Skeletal muscle tissue (tissue), 4 donors: ENCODE results near the gene KCNMA1. TPM values are rescaled to one million over a fixed set of nuclear protein-coding genes. Genes with fewer than 3 reads are reported as not detected.

Source experiments
- H3K27ac ChIP-seq: one replicate; pipeline ENCODE4 v1.7.0; 2013; ENCODE audit warnings: mild to moderate bottlenecking, low read depth, low read length, inconsistent platforms
- H3K27me3 ChIP-seq, 3 donors: one replicate each; pipeline ENCODE4 v1.7.0; 2013; ENCODE audit warnings: low read length in 3 of 3; ENCODE audit not compliant: control insufficient read depth in 3 of 3, insufficient read depth in 3 of 3
- H3K36me3 ChIP-seq, 3 donors: one replicate each; pipeline ENCODE4 v1.7.0; 2013; ENCODE audit warnings: low read length in 3 of 3; ENCODE audit not compliant: control insufficient read depth in 3 of 3, insufficient read depth in 3 of 3
- H3K4me1 ChIP-seq, 3 donors: one replicate each; pipeline ENCODE4 v1.7.0; 2013; ENCODE audit warnings: low read length in 3 of 3, mild to moderate bottlenecking in 3 of 3; ENCODE audit not compliant: control insufficient read depth in 3 of 3, insufficient read depth in 3 of 3
- H3K4me3 ChIP-seq, 3 donors: one replicate each; pipeline ENCODE4 v1.7.0; 2013; ENCODE audit warnings: low read length in 3 of 3
- H3K9ac ChIP-seq, 3 donors: one replicate each; pipeline ENCODE4 v1.7.0; 2013; ENCODE audit warnings: low read length in 3 of 3, mild to moderate bottlenecking in 3 of 3, moderate library complexity in 2 of 3, low read depth in 1 of 3
- H3K9me3 ChIP-seq, 3 donors: one replicate each; pipeline ENCODE4 v1.7.0; 2013; ENCODE audit warnings: low read length in 3 of 3; ENCODE audit not compliant: control insufficient read depth in 3 of 3
- total RNA-seq: library from RNA; depleted of rRNA; stranded (reverse); fragments of >200 nt; gene quantifications from one replicate; pipeline ENCODE4 v1.2.3, GENCODE V29; 2014
- donor health status: Osteomylitis.

The KCNMA1 gene
- total RNA-seq, 1 donor from 2014 or later: 18.8 TPM

GRCh38 chr10:76984559-76985443 is 652.8 kb downstream of the KCNMA1 start:
- H3K4me1 ChIP-seq: no peaks in the 10 kb centered on the region
- no peaks in the 10 kb centered on the region for H3K27me3 ChIP-seq
- no peaks in the 10 kb centered on the region for H3K36me3 ChIP-seq
- H3K9ac ChIP-seq: no peak overlapping the region
- H3K4me3 ChIP-seq: no peak overlapping the region
- H3K9me3 ChIP-seq: no peaks in the 10 kb centered on the region
- no peak overlapping the region for H3K27ac ChIP-seq

- Histone ChIP-seq H3K4me3 (no peak overlapping the region), H3K27ac (no peak overlapping the region), H3K27me3 (no peaks in the 10 kb centered on the region), H3K4me1 (no peaks in the 10 kb centered on the region), H3K9ac (no peak overlapping the region), H3K9me3 (no peaks in the 10 kb centered on the region), H3K36me3 (no peaks in the 10 kb centered on the region)
Measured at GRCh38 chr10:76983624-76984023, 654.0 kb downstream of the KCNMA1 start.

- Histone ChIP-seq H3K4me3 (no peak overlapping the region), H3K9ac (no peak overlapping the region), H3K27me3 (no peaks in the 10 kb centered on the region), H3K36me3 (no peaks in the 10 kb centered on the region), H3K4me1 (no peaks in the 10 kb centered on the region), H3K27ac (no peak overlapping the region), H3K9me3 (no peaks in the 10 kb centered on the region)
Measured at GRCh38 chr10:76982671-76983070, 654.9 kb downstream of the KCNMA1 start.

GRCh38 chr10:76981251-76981650 is 656.4 kb downstream of the KCNMA1 start:
- no peak overlapping the region for H3K27ac ChIP-seq
- no peaks in the 10 kb centered on the region for H3K27me3 ChIP-seq
- no peaks in the 10 kb centered on the region for H3K4me1 ChIP-seq
- no peaks in the 10 kb centered on the region for H3K36me3 ChIP-seq
- no peak overlapping the region for H3K9ac ChIP-seq
- no peaks in the 10 kb centered on the region for H3K9me3 ChIP-seq
- H3K4me3 ChIP-seq: no peak overlapping the region

- no peak overlapping the region for H3K4me3 ChIP-seq
- no peak overlapping the region for H3K9ac ChIP-seq
- H3K36me3 ChIP-seq: no peaks in the 10 kb centered on the region
- H3K27me3 ChIP-seq: no peaks in the 10 kb centered on the region
- no peak overlapping the region for H3K27ac ChIP-seq
- no peaks in the 10 kb centered on the region for H3K9me3 ChIP-seq
- H3K4me1 ChIP-seq: no peaks in the 10 kb centered on the region
Measured at GRCh38 chr10:76977901-76978300, 659.7 kb downstream of the KCNMA1 start.

GRCh38 chr10:76977046-76977445 is 660.6 kb downstream of the KCNMA1 start:
- H3K4me3 ChIP-seq: no peak overlapping the region
- H3K9me3 ChIP-seq: no peaks in the 10 kb centered on the region
- H3K27me3 ChIP-seq: no peaks in the 10 kb centered on the region
- H3K27ac ChIP-seq: no peak overlapping the region
- no peaks in the 10 kb centered on the region for H3K36me3 ChIP-seq
- no peaks in the 10 kb centered on the region for H3K4me1 ChIP-seq
- H3K9ac ChIP-seq: no peak overlapping the region

GRCh38 chr10:76976142-76976541 is 661.5 kb downstream of the KCNMA1 start:
- Histone ChIP-seq H3K9ac (no peak overlapping the region), H3K4me3 (no peak overlapping the region), H3K36me3 (no peaks in the 10 kb centered on the region), H3K9me3 (no peaks in the 10 kb centered on the region), H3K27ac (no peak overlapping the region), H3K4me1 (no peaks in the 10 kb centered on the region), H3K27me3 (no peaks in the 10 kb centered on the region)

- H3K27me3 ChIP-seq: no peaks in the 10 kb centered on the region
- H3K9ac ChIP-seq: no peak overlapping the region
- no peak overlapping the region for H3K27ac ChIP-seq
- no peaks in the 10 kb centered on the region for H3K9me3 ChIP-seq
- H3K36me3 ChIP-seq: no peaks in the 10 kb centered on the region
- H3K4me3 ChIP-seq: no peak overlapping the region
- no peaks in the 10 kb centered on the region for H3K4me1 ChIP-seq
Measured at GRCh38 chr10:76975126-76975525, 662.5 kb downstream of the KCNMA1 start.

- H3K9ac ChIP-seq: no peak overlapping the region
- H3K4me3 ChIP-seq: no peak overlapping the region
- no peak overlapping the region for H3K27ac ChIP-seq
Measured at GRCh38 chr10:76974017-76974691, 663.5 kb downstream of the KCNMA1 start.

More at GRCh38 chr10:76974017-76974691, 663.5 kb downstream of the KCNMA1 start:
- H3K9me3 ChIP-seq: no peaks in the 10 kb centered on the region
- H3K36me3 ChIP-seq: no peaks in the 10 kb centered on the region
- no peaks in the 10 kb centered on the region for H3K4me1 ChIP-seq
- H3K27me3 ChIP-seq: no peaks in the 10 kb centered on the region
